Measurements from ENCODE around the gene ITIH1.

GRCh38 chr3:52790337-52790736 is 12.9 kb downstream of the ITIH1 start:
- TF ChIP-seq POLR2A (IDR thresholded peaks at IDR 0.05; ENCODE audit: low read depth, low read length), result no peak
- no peak for TF ChIP-seq CTCF (conservative IDR thresholded peaks at IDR 0.05; ENCODE audit: low read depth, low read length)
- no peak for TF ChIP-seq MXI1 (IDR thresholded peaks at IDR 0.05; ENCODE audit: borderline replicate concordance, low read depth, low read length)
- TF ChIP-seq RAD21 (IDR thresholded peaks at IDR 0.05; ENCODE audit: low read length), result no peak
- TF ChIP-seq SMC3 (IDR thresholded peaks at IDR 0.05; ENCODE audit: low read depth, low read length), result no peak

Measured in IMR-90 (cell line).